Dermis blood vessel endothelial cell (primary cell): Measurements from ENCODE around the gene STN1. TPM values are rescaled to one million over a fixed set of nuclear protein-coding genes. Genes with fewer than 3 reads are reported as not detected.

Experiments used
- DNase-seq: peaks from one replicate; pipeline ENCODE4 v3.0.0; 2010
- total RNA-seq: library from RNA; depleted of rRNA; stranded (reverse); fragments of >200 nt; gene quantifications from 2 replicates; pipeline ENCODE4 v1.2.3, GENCODE V29; 2014

Gene STN1
- total RNA-seq, 1 donor from 2014 or later: 39.5 TPM

DNA sequence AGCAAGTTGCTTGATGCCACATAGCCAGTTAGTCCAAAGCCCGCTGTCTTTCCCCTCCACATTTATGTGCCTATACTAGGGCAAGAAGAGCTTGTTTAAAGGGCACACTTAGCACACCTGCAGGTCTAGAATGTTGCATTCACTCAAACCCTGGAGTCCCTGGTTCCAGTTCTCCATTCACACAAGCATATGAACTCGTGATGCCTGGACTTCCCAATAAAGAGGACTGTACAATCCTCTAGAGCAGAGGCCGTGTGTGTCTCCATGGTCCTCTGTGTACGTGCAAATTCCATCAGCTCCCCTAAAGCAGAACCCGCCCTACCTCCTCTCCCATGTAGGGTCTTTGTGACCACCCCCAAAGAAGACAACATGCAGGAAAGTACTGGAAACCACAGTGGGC is 59.6 kb downstream of the STN1 start:
- no peak for DNase-seq

GRCh38 chr10:103856797-103857170 is 61.2 kb downstream of the STN1 start:
- DNase-seq: no peak

- no peak for DNase-seq
These were observed 61.9 kb downstream of the STN1 start for GRCh38 chr10:103855852-103856796.

GRCh38 chr10:103855424-103855823 is 62.6 kb downstream of the STN1 start, which contains the start of gene SH3PXD2A:
Gene SH3PXD2A, minus strand, starts transcription at chr10:103855576. Its CDS starts 310 bp downstream, at chr10:103855266.
- peak; percentile 52 for DNase-seq

GRCh38 chr10:103854686-103855391 is 63.1 kb downstream of the STN1 start:
- DNase-seq: peak; percentile 34

- peak; percentile 40 for DNase-seq
These were observed 63.7 kb downstream of the STN1 start for GRCh38 chr10:103854265-103854685.

- DNase-seq: peak; percentile 47
These were observed 64.3 kb downstream of the STN1 start for GRCh38 chr10:103853428-103854264.

DNA sequence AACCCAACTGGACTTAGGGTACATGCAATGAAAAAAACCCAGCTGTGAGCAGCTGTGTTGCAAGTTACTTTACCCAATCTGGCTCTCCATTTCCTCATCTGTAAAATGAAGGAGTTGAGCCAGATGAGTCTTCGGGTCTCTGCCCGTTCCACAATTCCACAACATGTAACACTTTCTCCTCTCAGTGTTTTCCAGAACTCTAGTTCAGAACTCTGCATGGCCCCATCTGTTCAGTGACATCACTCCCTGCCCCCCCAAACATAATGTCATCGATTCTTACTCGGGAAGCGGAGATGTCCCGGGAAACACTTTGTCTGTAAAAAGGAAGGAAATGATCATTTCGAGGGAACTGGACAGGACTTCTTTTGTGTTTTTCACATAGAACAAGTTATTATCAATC is 65.1 kb downstream of the STN1 start:
- DNase-seq: peak; percentile 59

DNA sequence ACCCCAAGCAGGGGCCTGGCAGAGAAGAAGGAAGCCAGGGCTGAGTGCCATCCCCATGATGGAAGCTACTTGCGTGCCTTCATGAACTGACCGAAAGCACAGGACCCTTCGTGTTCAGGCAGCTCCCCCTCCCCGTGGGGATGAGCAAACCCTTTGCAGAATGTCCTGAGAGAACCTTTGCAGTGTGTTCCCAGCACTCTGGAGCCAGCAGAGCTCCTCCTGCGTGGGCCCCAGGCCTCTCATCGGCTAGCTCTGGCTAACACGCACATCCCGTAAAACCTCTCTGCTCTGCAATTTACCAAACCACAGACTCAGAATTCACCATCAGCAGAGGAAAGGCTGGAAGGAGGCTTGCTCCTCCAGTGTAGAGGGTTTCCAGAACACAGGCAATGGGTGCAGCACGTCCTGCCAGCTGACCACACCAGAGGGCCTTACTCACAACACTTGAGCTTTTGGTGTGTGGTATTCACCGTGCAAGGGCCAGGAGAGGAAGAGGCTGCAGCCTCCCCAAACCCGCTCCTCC is 65.7 kb downstream of the STN1 start:
- no peak for DNase-seq

GRCh38 chr10:103851261-103851660 is 66.7 kb downstream of the STN1 start:
- DNase-seq: no peak

- DNase-seq: no peak
These were observed 67.5 kb downstream of the STN1 start for GRCh38 chr10:103850572-103850895.

- DNase-seq: peak; percentile 89
These were observed 68.0 kb downstream of the STN1 start for GRCh38 chr10:103849880-103850571.

DNA sequence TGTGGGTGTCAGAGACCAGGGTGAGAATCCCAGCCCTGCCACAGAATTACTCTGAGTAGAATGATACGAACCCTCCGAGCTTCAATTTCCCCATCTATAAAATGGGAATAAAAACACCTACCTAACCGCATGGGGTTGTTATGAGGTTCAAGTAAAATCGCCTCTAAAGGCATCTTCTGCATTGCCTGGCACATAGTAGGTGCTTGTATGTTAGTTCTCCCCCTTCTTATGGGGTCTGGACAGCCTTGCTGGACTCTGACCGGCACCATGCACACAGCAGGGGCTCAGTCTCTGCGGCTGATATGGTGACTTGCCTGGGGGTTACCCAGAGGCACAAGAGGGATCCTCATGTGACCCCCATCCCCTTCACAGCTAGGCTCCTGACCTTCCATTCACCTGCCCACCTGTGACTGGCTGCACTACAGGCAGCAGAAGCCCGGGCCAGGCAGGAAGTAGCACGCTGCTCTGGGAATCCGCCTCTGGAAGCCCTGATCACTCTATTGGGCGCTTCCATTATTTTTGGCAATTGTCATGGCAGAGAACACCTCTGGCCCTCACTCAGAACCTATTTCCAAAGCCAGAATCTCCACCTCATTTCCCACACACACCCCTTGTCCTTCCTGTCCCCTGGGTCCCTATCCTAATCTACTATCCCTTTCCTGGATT is 68.6 kb downstream of the STN1 start:
- no peak for DNase-seq

GRCh38 chr10:103847909-103848468 is 70.0 kb downstream of the STN1 start:
- DNase-seq: no peak

DNA sequence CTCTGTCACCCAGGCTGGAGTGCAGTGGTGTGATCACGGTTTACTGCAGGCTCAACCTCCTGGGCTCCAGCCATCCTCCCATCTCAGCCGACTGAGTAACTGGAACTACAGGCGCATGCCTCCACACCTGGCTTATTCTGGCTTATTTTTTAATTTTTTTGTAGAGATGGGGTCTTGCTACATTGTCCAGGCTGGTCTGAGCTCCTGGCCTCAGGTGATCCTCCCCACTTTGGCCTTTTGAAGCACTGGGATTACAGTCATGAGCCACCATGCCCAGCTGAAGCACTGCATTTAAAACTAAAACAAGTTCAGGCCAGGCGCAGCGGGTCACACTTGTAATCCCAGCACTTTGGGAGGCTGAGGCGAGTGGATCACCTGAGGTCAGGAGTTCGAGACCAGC is 70.6 kb downstream of the STN1 start:
- DNase-seq: no peak

- DNase-seq: peak; percentile 65
These were observed 72.0 kb downstream of the STN1 start for GRCh38 chr10:103845972-103846371.

- DNase-seq: peak; percentile 54
These were observed 72.6 kb downstream of the STN1 start for GRCh38 chr10:103845346-103845745.

- DNase-seq: no peak
These were observed 74.0 kb downstream of the STN1 start for GRCh38 chr10:103843854-103844570.

DNA sequence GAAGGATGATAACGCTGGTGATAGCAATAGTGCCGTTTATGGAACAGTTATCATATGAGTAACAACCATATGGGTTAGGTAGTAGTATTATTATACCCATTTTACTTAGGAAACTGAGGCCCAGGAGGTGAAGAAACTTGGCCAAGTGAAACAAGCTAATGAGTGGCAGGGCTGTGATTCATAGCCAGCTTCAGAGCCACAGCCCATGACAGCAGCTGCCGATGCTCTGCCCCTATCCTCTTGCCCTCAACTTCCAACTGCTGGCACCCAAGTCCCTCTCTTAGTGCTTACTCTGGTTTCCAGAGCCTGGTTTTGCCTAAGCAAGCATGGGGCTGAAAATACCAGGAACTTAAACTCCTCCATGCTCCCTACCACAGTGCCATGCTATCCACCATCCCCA is 74.9 kb downstream of the STN1 start:
- no peak for DNase-seq

- DNase-seq: no peak
These were observed 75.4 kb downstream of the STN1 start for GRCh38 chr10:103842605-103843004.
